Testis (tissue), 2 donors: ENCODE results near the gene XYLT1.

Source experiments
- CTCF ChIP-seq, 3 experiments: fragments of 450-650 bp in 2 of 3; fragments of 200-600 bp in 1 of 3; sonication (generic) in 1 of 3; IDR thresholded peaks; one replicate each; pipeline ENCODE4 v1.5.1; 2016 to 2019; ENCODE audit warnings: antibody characterized with exemption in 3 of 3, mild to moderate bottlenecking in 2 of 3, moderate library complexity in 1 of 3
- POLR2A ChIP-seq: fragments of 450-650 bp; IDR thresholded peaks from one replicate; pipeline ENCODE4 v1.6.1; 2017; ENCODE audit warnings: antibody characterized with exemption, mild to moderate bottlenecking, moderate library complexity

DNA sequence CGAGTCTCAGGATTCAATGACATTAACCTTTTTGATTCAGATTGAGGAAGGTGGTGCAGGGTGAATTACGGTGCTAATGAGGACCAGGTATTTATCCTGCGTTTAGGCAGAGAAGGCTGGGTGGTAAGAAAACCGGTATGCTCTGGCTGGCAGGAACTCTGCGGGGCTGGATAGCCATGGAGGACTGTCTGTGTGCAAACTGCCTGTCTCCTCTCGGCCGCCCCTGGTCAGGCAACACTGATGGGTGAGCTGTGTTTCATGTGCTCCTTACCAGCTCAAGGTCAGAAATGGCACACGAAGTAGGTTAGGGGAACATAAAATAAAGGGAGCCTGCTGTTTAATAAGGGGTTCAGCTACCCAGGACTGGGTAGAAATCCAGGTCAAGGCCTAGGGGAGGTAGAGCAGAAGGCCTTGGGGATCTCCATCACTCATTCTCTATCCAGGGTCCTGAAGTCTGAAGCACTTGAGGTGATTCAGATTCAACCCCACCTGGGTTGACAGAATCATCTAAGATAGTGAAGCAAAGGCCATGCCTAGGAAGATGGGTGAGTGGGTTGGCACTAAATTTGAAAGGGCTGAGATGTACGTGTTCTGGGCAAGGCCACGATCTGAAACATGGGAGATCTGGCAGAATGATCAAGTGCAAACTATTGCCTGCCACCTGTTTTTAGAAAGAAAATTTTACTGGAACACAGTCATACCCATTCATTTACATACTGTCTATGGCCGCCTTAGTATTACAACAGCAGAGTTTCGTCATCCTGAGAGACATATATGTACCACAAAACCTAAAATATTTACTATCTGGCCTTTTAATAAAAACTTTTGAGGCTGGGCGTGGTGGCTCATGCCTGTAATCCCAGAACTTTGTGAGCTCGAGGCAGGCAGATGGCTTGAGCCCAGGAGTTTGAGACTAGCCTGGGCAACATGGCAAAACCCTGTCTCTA lies 292.5 kb downstream of the XYLT1 start:
- TF ChIP-seq POLR2A (no peak), CTCF (IDR thresholded peaks at IDR 0.05) (no peak)
